GM18526 (cell line): ENCODE data around the gene RNASE12.

Experiments used
- POLR2A ChIP-seq: IDR thresholded peaks from 3 replicates; pipeline ENCODE4 v1.6.1; 2011; ENCODE audit not compliant: insufficient read length; ENCODE audit errors: extremely low read depth

Gene RNASE12

DNA sequence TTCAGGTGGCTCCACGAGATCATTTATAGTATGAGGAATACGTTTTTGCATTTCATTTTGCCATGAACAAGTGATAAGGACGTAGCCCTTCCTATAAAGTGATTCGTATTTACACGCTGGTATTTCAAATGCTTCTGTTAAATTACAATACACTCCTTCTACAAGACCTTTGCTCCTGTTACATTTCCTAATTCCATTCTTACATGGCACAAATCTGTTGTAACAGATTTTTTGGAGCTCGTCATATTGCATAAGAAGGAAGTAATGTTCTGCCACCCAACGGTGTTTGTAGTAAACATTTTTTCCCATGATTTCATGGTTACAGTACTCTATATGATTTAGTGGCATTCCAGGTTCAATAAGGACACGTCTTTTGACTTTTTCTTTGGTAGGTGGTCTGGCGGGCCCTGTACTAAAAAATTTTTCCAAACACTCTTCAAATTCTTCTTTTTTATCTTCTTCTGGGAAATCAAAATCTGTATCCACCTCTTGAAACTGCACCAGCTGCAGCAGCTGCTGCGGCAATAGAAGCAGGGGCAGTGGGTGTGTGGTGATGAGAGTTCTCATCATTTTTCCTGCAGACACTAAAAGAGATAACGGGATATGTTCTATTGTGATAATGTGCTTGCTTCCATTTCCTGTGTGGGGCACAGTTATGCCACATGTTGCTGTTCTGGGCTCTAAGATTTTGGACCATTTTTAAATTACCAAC is 34.5 kb downstream of the RNASE12 start:
- TF ChIP-seq POLR2A, result no peak

DNA sequence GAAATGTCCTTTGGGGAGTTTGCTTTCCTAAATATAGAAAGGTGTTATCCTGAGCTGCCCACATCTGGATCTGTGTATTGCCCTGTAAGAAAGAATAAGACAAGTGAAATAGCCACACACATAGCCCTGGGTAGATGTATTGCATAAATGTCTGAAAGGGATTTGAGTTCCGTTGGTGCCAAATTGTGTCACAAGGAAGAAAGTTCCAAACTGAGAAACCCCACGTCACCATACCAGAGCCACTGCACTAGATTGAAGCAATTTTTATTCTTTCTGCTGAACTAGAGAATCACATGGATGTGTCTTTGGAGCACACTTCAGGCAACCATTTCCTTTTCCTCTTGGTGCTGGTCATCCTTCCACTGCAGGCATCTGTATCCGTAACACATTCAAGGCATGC is 35.3 kb downstream of the RNASE12 start:
- TF ChIP-seq POLR2A, result no peak

DNA sequence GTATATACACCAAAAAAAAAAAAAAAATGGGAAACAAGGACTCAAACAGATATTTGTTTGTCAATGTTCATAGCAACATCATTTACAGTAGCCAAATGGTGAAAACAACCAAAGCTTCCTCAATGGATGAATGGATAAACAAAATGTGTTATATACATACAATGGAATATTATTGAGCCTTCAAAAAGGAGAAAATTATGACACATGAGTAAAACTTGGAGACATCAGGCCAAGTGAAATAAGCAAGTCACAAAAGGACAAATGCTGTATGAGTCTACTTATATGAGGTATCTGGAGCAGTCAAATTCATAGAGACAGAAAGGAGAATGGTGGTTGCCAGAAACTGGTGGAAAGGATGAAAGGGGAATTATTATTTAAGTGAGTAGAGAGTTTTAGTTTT is 38.2 kb downstream of the RNASE12 start:
- TF ChIP-seq POLR2A, result no peak

DNA sequence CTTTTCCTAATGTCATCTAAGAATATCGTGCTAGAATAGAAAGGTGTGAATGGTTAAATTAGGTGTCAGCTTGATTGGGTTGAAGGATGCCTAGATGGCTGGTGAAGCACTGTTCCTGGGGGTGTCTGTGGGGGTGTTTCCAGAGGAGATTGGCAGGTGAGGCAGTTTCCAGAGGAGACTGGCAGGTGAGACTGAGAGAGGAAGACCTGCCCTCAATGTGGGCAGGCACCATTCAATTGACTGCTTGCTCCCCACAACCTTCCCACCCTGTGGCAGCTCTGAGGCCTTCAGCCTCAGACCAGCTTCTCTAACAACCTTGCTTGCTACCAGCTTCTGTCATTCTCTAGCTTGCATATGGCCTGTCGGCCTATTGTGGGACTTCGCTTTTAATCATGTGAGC is 39.6 kb downstream of the RNASE12 start:
- no peak for TF ChIP-seq POLR2A

DNA sequence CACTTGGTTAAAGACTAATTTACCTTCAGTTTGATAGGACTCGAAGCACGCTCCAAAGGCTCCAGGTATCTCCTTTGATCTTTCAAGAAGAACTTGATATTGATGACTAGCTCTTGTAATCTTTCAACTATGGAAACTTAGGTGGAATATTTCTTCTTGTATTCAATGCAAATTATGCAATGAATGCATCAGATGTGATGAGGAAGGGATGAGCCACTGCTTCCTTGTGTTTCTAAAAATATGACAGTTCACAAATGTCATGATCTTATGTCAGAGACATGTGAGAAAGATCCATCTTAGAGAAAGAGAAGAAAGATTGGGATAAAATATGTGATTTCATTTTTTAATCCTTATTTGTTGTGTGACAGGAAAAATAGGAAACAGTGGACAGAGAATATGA is 40.2 kb downstream of the RNASE12 start:
- TF ChIP-seq POLR2A, result no peak

DNA sequence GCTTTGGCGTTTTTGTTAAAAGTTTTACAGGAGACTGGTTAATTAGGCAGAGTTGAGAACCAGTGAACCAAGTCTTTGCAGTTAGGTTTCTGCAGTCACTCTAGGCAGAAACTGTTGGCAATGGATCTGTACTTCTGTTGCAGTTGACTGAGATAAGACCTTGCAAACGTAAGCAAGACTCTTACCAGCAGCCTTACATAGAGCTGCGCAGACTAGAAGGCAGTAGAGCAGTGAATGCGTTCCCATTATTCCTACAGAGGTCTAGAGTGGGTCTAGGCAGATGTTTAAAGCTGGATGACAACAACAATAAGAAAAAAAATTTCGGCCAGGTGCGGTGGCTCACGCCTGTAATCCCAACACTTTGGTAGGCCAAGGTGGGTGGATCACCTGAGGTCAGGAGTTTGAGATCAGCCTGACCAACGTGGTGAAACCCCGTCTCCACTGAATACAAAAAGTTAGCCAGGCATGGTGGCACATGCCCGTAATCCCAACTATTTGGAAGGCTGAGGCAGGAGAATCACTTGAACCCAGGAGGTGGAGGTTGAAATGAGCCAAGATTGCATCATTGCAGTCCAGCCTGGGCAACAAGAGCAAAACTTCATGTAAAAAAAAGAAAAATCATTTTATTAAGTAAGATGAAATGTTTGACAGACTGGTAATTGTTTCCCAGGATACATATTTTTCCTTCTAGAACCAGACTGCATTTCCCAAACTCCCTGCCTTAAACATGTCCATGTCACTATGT is 42.6 kb downstream of the RNASE12 start:
- TF ChIP-seq POLR2A, result no peak

DNA sequence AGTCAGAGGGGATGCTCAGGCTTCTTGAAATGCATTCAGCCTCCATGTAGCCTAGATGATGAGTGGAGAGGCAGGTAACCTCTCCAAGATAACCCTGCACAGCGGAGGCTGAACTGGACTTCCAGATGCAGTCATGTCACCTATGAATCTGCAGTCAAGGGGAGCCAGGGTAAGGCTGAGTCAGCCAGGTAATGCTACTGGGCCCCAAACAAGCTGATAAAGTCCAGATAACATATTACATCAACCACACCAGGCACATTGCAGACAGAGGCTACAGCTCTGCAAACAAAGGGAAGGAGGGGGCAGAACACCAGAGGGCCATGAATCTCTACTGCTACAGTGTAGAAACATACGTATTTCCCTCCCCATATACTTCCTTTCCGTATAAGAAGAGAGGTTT is 44.3 kb downstream of the RNASE12 start:
- TF ChIP-seq POLR2A, result no peak
